ENCODE data around the gene SP6.

DNA sequence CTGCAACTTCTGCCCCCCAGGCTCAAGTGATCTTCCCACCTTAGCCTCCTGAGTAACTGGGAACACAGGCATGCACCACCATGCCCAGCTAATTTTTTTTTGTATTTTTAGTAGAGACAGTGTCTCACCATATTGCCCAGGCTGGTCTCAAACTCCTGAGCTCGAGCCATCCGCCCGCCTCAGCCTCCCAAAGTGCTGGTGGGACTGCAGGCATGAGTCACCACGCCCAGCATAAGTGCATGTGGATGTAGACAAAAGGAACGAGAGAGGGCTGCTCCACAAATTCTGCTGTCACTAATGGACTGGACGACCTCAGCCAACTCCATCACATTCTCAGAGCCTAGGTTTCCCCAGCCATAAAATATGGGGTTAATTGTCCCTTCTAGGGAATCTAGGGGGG is 37.3 kb upstream of the SP6 start:
- TF ChIP-seq CTCF (conservative IDR thresholded peaks at IDR 0.05; ENCODE audit: low read depth, low read length) (no peak), RFX5 (IDR thresholded peaks at IDR 0.05; ENCODE audit: low read depth, low read length) (no peak), RAD21 (IDR thresholded peaks at IDR 0.05; ENCODE audit: low read length) (no peak), POLR2A (IDR thresholded peaks at IDR 0.05; ENCODE audit: low read depth, low read length) (no peak), MAFK (IDR thresholded peaks at IDR 0.05; ENCODE audit: low read depth, low read length) (no peak), SMC3 (IDR thresholded peaks at IDR 0.05; ENCODE audit: low read depth, low read length) (no peak), FOS (IDR thresholded peaks at IDR 0.05; ENCODE audit: low read depth, low read length) (no peak), BHLHE40 (IDR thresholded peaks at IDR 0.05; ENCODE audit: low read depth, low read length) (no peak), CEBPB (IDR thresholded peaks at IDR 0.05; ENCODE audit: low read depth, low read length) (no peak), NFE2L2 (IDR thresholded peaks at IDR 0.05; ENCODE audit: low read depth, low read length) (no peak), MAZ (IDR thresholded peaks at IDR 0.05; ENCODE audit: borderline replicate concordance, low read depth, low read length) (no peak), RCOR1 (IDR thresholded peaks at IDR 0.05; ENCODE audit: insufficient replicate concordance, low read length) (no peak)
